T47D (cell line): ENCODE results near the gene CBFA2T3.
A peak's percentile ranks its signal among the peaks of the same experiment; 100 is the strongest.

Source experiments
- DNase-seq, 2 experiments: peaks; one replicate each; pipeline versions ENCODE4 v3.0.0 to v3.0.0-alpha.2; 2011 to 2012; ENCODE audit warnings: low read depth in 1 of 2, low spot score in 1 of 2
- JUND ChIP-seq: IDR thresholded peaks from 2 replicates; pipeline ENCODE4 v1.6.1; 2012; ENCODE audit warnings: low read depth
- in situ Hi-C: cut with HindIII; loops from 2 replicates; pipeline ENCODE4 v1.10.0; 2016; ENCODE audit warnings: low sequenced_read_pairs, low pct_unique_long_range_greater_than_20kb

The CBFA2T3 gene

GRCh38 chr16:88870608-88871348 is 106.2 kb downstream of the CBFA2T3 start:
- no peak for DNase-seq
- no peak for TF ChIP-seq JUND
- in situ Hi-C loops: no loop called here

GRCh38 chr16:88869673-88869980 is 107.4 kb downstream of the CBFA2T3 start:
- no peak for DNase-seq
- no peak for TF ChIP-seq JUND
- in situ Hi-C loops: no loop called here

- in situ Hi-C loops: no loop called here
- DNase-seq: no peak
- no peak for TF ChIP-seq JUND
These were observed 107.9 kb downstream of the CBFA2T3 start for GRCh38 chr16:88868974-88869672.

GRCh38 chr16:88867581-88868246 is 109.3 kb downstream of the CBFA2T3 start:
- no peak for TF ChIP-seq JUND
- DNase-seq: no peak
- in situ Hi-C loops: no loop called here

- peak in 1 of 2 experiments; percentile 43 for DNase-seq
- no peak for TF ChIP-seq JUND
- in situ Hi-C loops: no loop called here
These were observed 110.7 kb downstream of the CBFA2T3 start, which contains the start of gene PABPN1L for GRCh38 chr16:88866151-88866920. PABPN1L (minus strand) TSS chr16:88866660; CDS start chr16:88866606, 54 bp downstream.

GRCh38 chr16:88865742-88866141 is 111.3 kb downstream of the CBFA2T3 start:
- in situ Hi-C loops: no loop called here
- DNase-seq: no peak
- no peak for TF ChIP-seq JUND

GRCh38 chr16:88865310-88865709 is 111.7 kb downstream of the CBFA2T3 start:
- TF ChIP-seq JUND: no peak
- in situ Hi-C loops: no loop called here
- no peak for DNase-seq

GRCh38 chr16:88864521-88864920 is 112.5 kb downstream of the CBFA2T3 start:
- DNase-seq: no peak
- no peak for TF ChIP-seq JUND
- in situ Hi-C loops: no loop called here

- no peak for DNase-seq
- in situ Hi-C loops: no loop called here
- no peak for TF ChIP-seq JUND
These were observed 112.9 kb downstream of the CBFA2T3 start for GRCh38 chr16:88864099-88864498.

- TF ChIP-seq JUND: no peak
- in situ Hi-C loops: no loop called here
- DNase-seq: no peak
These were observed 113.6 kb downstream of the CBFA2T3 start for GRCh38 chr16:88863426-88863825.

GRCh38 chr16:88862968-88863367 is 114.0 kb downstream of the CBFA2T3 start:
- in situ Hi-C loops: no loop called here
- no peak for DNase-seq
- no peak for TF ChIP-seq JUND

GRCh38 chr16:88861359-88861758 is 115.6 kb downstream of the CBFA2T3 start:
- in situ Hi-C loops: no loop called here
- TF ChIP-seq JUND: no peak
- DNase-seq: no peak
